HG03159 (cell line): Measurements from ENCODE around the gene ID2.
"Not testable (repeated sequence)": the region's sequence is repeated elsewhere in the genome, so short reads cannot be mapped to it uniquely, and the experiment has no call there.

Experiments used
- ATAC-seq: cut with Tn5 transposase; IDR thresholded peaks from one replicate; pipeline ENCODE4 v1.9.1; 2021; ENCODE audit warnings: mild to moderate bottlenecking, moderate library complexity; ENCODE audit not compliant: unreplicated experiment

The ID2 gene

DNA sequence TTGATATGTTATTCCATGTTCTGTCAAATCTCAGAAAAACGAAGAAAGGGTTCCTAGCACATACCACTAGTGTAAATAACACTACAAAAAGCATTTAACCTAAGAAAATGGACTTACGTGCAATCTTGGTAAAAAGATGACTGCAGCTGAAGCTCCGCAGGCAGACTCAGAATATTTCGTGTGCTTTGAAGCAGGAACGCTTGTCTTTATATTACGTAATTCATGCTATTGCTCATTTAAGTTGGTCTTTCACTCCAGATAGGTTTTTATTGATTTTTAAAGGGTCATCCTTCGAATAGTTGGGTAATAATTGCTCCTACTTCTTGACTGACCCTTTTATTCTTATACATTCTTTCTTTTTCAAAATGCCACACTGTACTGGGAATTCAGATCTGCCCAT is 44.0 kb downstream of the ID2 start:
- ATAC-seq = no peak

DNA sequence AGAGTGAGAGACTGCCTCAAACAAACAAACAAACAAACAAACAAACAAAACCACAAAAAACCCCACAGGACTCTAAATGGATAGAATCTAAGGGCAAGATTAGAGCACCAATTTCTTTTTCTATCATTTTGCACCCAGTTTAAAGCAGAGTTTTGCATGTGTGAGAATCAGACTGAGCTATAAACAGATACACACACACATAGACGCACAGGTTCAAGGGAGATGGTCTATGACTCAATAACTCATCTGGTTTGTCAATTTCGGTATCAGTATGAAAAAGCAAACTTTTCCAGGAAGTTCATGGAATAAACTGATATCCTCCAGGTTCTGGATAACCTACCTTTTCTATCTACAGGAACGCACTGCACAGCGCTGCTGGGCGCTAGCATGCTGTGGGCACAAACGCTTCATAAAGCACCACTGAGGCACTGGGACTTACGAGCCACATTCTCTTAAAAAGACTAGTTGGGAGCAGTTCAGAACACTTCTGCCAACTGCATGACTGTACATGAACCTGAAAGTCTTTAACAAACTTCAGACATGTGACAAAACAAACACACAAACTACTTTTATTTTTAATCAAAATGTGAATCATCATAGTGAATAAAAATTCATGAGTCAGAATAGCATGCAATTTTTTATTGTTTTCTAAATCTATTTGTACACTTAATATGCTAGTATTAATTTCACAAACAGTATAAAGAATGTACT is 46.6 kb downstream of the ID2 start:
- no peak for ATAC-seq

DNA sequence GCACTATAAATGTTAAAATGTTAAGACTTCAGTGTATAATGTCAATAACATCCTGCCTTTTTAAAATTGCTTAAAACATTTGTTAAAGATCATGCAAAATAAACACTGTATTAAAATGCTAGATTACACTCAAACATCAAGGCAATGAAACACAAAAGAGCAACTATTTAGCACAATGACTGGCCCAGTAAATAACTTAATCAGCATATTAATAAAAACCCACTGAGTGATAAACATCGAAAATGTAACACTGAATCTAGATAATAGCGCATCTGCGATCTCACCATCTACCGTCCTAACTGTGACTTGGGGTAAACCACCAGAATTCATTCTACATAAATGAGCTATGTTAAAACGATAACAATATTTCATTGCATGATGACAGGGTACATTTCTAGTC is 47.2 kb downstream of the ID2 start:
- ATAC-seq = not testable (repeated sequence)

DNA sequence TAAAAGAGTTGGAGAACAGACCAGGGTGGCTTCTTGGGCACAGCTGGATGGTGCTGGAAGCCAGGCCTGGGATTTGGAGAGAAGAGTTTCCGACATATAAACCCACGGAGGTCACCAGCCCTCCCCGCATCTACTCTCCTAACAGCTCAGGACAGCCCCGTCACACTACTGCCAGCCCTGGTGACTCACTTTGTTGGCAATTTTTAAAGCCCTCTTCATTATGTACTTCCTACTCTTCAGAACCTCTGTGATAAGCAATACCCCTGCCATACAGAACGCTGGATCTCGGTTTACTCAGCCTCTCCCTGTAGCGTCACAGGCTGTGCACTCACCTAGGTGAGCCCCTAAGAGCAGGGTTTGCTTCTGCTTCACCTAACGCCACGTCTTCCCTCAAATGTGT is 48.1 kb downstream of the ID2 start:
- ATAC-seq = no peak

DNA sequence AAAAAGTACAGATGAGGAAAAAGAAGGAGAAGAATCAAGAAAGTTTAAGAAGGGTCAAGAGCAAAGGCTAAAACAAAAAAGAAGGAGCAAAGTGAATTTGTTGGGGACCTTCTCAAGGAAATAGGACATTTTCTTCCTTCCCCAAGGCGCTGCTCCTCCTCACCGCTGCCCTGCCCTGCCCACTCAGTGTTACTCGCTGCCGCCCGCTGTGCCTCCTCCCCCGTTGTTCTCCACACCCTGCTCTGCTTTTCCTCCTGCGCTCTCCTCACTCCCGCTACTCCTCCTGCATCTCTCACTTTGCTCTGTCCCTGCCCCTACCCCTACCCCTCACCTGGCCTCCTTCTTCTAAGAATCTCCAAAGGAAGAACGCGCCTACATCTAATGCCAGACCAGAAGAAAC is 50.7 kb downstream of the ID2 start:
- ATAC-seq = no peak
